LHCN-M2 (cell line): ENCODE measurements around the gene ECM2. TPM values are rescaled to one million over a fixed set of nuclear protein-coding genes. Genes with fewer than 3 reads are reported as not detected.

Experiments used
- DNase-seq: peaks from one replicate; pipeline ENCODE4 v3.0.0-alpha.2; 2012; ENCODE audit warnings: low read depth
- total RNA-seq: library from RNA; depleted of rRNA; stranded (reverse); fragments of >200 nt; gene quantifications from 2 replicates; pipeline ENCODE4 v1.2.3, GENCODE V29; 2014

Gene ECM2
- total RNA-seq, 1 experiment from 2014 or later: 0.92 TPM

DNA sequence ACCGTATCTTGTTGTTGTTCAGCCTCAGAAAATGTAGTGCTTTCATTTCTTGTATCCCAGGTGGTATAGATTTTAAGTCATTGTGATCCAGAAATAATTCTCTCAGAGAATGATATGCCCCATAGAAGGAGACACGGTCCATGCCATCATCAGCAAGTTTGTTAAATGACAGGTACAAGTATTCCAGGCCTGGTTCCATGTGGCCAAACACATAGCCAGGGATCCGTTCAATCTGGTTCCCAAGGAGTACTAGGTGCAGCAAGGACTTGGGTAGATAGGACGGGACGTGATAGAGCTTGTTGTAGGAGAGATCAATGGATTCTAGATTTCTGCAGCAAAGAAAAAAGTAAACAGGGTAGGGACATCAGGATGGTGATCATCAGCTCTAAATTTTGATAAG is 35.1 kb downstream of the ECM2 start:
- no peak for DNase-seq

DNA sequence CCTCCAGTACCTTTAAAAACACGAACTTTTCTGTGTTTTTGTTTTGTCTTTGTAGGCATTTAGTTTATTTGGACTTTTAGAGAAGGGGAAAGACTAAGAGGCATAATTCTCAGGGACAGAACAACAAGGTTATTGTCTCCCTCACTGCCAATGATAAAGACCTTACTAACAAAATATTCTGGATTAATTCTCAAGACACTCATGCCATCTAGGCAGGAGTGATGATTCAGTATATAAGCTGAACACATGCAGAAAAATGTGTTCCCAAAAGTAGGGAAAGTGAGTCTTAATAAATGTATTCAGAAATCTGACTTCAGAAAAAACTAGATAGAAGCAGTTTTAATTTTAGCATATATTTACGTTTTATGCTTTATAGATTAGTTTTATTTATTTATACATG is 36.1 kb downstream of the ECM2 start:
- DNase-seq: no peak

DNA sequence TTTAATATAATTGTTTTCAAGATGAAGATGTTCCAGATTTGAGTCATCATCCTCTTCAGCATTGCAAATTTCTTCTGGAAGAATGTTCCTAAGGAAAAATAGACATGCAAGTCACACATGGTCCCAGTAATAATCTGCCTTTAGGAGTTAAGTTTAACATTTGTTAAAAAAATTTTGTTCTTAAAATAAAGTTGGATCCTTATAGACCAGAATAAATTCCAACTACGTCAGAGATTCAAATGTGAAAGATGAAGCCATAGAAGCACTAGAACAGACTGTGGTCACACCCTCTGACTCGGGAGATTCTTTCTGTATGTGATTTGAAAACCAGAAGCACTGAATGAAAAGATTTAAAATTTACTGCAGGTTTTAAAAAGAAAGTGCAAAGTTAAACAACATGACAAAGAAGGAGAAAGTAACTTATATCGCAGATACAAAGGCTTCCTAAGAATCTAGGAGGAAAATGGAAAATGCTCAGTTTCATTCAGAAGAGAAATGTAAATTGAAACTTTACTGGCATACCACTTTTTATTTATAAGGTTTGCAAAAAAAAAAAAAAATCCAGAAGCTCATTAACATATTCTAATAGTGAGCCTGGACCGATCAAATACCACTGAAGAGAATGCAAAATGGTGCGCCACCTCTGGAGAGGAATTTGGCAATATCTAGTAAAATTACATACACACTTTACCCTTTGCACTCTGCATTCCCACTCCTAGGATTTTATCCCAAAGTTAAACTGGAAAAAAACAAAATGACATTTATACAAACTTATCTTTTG is 39.2 kb downstream of the ECM2 start:
- peak; percentile 26 for DNase-seq

DNA sequence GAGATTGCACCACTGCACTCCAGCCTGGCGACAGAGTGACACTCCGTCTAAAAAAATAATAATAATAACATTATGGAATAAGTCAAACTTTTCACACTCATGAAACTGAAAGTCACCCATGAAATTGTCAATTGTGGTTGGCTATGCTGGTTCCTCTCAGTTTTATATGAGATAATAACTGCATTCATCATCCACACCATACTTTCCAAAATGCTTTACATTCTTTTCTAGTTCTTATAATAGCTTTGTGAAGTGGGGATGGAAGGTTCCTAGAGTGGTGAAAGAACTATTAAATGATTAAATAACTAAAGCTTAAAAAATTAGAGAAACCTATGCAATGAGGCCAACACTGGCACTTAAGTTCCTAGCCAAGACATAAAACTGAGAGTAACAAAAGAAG is 40.9 kb downstream of the ECM2 start:
- no peak for DNase-seq

DNA sequence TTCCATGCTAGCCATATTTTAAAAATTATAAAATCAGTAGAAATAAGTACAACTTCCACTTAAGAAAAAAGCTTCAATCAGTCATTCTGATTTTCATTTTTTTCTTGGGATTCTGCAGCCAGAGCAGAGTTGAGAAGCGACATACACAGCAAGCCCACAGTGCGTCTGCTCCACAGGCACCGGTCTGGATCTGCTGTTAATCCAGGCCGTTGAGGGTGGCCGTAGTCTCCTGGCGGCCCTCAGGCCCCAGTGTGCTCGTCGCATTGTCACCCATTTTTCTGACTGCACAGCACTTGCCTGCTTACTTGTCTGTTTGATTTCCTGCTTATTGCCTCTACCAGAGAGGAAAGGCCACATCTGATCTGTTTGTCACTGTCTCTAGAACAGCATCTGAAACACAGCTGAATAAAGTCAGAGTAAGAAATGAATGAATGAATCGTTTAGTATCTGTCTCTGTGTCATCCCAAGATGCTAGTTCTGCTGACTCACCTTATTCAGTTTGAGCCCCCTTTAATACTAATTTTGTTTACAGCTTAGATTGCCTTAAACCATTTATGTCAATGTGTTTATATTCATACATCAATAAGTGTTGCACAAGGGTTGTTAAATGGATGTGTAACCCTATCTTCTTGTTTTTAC is 41.9 kb downstream of the ECM2 start:
- DNase-seq: no peak

DNA sequence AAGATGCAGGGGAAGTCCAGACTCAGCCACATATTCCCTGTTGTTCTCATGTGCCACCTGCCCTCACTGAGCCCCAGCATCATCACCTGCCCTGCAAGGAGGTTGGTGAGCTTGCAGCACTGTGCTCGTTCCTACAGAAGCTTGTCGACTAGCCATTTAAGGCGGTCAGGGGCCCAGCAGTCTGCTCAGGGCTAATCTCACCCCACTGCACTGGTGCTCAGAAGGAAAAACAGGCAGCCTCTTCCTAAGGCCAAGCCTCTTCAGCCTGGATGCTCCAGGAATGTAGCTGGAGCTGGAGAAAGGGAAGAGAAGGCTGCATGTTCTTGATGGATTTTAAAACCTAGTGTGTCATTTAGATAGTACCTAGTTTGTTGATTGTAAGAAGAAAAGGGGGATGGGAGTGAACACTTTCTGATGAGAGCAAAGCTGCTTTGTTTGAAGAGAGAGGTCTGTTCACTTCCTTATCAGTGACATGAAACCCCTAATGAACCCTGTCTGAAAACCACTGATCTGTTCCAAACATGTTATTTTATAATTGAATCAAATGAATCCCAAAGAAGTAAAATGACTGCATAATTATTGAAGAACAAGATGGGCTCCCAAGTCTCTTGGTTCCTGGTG is 42.9 kb downstream of the ECM2 start:
- no peak for DNase-seq

DNA sequence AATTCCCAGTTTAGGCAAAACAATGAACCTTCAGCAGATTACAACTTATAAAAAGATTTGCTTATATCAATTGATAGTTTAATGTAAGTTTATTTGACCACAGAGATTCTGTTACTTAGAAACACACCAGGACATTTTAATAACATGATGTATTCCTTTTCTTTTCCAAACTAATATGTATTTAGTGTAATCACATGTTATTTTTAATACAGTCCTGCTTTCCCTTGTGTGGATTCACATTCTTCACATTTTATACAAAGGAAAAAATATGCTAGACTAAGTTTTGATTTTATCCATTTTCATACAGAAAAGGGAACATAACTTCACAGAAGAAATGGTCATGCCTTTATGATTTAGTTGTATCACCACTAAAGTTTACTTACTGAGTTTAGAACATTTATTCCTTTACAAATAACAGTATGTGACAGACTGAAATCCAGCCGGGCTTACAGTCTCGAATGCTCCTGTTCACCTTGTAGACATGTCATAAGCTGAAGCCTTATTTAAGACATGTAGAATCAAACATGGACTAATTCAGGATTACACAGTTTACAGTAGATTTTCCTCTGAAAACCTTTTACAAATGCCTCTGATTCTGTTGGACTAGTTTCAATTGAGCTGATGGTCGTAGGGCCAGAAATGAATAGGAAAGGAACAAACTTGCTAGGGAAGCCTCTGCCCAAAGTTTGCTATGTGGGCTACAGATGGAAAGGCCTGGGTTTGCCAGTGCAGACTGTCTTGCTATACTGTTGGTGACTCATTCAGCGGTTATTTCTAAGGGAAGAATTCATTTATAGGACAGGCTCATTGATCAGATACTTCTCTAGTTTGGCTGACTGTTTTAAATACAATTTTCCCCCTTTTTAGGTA is 46.9 kb downstream of the ECM2 start:
- peak; percentile 22 for DNase-seq

DNA sequence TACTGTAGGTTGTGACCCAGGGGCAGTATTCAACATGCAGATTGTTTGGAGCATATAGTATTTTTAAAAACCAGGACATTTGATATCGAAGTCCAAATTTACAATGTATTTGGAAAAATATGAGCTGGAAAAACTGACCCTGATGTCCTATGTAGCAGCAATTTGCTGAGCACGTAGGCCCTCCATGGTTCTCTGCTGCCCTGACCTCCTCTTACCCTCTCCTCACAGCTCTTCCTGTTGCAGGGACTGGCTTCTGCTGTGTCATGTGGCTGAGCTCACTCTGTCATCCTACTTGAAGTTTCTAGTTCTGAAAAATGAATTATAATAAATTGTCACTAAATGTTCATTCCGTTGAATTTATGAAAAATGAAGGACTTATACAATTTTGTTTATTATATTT is 49.4 kb downstream of the ECM2 start:
- DNase-seq: no peak

DNA sequence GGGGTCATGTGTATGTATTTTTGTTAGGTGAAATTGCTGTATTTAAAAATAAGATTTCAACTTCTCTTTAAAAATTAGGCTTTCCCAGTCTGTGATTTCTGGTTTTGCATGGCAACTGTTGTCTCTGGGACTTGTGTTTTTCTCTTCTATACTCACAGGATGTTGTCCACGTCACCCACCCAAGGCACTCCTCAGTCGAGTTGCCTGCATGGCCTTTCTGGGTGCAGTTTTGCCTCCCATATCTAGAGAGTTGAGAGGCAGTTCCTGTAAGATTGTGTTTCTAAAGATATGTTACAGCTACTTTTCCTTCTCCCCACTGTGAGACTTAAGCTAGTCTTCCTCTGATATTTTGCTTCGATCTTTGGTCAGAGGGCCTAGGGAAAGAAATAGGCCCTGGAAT is 51.2 kb downstream of the ECM2 start:
- no peak for DNase-seq

DNA sequence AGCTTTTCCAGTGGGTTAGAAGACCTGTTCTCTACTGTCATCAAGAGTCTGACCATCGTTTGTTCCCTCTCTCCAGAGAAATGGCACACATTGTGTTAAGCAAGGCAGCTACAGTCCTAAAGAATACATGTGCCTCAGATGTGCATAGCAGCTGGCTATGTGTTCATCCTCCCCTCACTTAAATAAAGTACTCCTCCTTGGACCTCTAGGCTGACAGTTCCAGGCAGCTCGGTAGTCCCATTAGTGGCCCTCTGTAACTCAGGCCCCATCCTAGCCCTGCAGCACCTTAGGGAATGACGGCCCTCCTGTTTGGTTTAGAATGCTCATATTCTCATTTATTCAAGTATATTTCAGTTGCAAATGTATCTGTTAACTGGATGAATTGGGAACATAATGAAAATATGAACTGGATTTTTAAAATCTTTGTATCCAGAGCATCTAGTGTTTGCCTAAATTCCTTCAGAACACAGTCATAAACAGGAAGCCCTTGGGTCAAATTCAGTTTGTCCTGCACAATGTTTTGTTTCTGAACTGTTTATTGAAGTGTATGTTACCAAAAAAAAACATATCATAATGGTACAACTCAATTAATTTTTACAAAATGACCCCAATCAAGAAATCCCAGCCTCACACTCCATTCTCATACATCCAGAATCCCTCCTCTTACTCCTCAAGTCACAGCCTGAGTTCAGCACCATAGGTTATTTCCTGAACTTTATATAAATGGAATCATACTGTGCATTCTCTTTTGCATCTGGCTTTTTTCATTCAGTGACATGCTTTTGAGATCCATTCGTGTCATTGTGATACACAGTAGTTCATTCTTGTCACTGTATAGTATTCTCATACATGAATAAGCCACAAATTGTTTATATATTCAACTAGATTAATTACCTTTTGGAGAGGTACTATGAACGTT is 51.9 kb downstream of the ECM2 start:
- peak; percentile 28 for DNase-seq

DNA sequence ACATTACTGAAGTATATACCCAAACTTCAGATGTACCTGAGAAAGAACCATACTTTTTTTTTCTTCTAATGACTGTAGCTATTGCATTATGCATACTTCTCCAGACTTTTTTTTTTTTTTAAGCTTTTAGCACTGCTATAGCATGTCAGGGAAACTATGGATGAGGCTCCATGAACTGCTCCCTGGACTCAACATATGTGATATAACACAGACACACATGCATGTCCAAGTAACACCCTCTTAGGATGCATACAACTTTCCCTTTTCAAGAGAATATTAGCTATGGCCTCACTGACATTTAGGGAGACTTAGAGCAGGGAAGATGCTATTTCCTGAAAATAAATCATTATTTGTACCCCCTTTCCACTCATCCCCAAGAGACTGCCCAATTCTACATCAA is 53.0 kb downstream of the ECM2 start:
- no peak for DNase-seq

DNA sequence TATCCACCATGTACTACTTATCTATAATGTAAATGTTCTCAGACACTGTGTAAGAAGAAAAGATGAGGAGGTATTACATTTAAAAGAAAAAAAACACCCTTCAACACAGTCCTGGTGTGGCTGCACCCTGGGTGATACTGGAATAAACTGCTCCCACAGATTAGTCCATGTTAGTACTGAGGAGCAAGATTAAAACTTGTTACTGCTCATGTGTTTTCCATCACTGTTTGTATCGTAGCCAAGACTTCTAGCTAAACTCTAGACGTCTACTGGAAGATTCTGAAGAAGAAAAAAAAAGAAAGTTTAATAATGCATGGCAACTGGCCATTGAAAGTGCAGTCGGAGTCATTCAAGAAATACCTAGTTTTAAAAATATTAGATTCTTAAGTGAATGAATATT is 53.5 kb downstream of the ECM2 start, which contains the start of gene ASPN:
TSS of gene ASPN (minus strand) at position 178 of the 400 bp plus-strand sequence.
- DNase-seq: no peak

DNA sequence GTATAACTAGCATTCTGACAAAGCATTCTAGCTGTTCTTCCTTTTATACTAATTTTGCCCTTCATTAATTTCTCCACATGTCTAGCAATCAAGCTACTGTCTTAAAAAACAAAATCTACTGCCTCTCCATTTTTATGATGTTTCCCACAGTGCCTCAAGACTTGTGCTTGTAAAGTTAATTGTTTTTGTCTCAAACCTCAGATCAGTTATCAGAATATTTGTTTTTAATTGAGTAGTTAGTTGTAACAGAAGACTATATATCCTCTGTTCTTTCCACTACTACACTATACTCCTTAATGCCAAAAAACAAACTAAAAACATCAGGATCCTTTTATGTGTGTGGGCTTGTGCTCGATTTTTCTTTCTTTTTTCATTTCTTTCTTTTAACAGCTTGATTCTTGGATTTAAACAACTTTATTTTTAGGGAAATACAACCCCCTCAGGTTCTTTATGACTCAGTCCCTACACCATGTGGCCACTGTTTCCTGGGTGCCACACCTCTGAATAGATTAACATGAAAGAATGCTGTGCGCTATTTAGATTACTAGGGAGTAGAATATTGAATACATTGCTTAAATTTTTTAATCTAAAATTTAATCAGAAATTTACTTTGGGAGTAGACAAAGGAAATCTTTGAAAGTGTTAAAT is 54.7 kb downstream of the ECM2 start:
- DNase-seq: no peak

DNA sequence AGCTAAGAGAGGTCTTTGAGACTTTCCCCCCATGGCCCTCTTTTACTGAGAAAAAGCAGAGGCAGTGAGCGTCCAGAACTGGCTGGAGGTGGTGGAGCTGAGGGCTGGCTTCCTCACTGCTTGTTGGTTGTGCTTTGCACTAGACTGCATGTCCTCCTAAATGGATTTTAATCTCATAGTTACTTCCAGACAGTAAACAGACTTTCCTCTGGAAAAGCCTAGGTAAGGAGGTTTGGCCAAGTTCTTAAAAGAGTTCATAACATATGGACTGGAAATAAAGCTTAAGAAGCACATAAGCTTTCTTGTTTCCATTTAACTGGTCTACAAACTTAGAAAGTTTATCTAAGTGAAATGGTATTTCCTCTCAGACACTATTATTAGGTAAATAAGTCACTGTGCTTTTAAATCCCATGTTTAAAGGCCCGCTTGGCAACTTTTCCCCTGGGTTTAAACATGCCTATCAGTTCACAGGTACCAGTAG is 55.5 kb downstream of the ECM2 start:
- DNase-seq: no peak

DNA sequence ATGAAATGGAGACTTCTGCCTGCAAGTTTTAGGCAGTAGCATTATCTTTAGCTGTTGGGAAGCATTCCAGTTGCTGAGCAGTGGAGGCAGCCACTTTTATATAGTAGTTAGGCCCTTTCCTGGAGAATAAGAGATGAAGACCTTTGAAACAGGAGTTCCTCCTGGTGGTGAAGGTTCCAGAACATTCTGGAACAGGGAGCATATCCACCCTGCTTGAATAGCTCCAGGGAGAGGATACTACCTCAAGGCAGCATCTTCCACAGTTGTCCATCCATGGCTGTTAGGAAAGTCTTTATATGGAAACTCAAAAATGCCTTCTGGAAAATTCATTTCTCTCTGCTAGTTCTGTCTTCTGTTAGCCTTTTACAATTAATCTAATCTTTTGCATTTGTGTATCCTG is 56.4 kb downstream of the ECM2 start:
- DNase-seq: no peak

DNA sequence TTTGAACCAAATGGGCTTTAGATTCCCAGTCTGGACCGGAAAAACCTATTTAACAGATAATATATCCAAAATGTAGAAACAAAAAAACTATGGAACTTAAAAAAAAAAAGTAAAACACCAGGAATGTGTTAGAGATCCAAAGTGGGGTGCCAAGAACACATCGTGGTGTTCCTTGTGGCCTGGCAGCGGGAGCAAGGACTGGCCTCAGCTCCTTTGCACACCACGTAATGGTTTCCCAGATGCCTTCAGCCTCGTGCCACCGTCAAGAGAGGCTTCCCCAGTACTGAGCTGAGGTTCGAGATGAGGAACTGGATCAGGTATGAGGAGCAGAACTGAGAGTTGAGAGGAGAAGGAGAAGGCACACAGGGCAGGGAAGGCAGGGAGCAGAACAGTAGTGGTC is 57.0 kb downstream of the ECM2 start:
- no peak for DNase-seq

DNA sequence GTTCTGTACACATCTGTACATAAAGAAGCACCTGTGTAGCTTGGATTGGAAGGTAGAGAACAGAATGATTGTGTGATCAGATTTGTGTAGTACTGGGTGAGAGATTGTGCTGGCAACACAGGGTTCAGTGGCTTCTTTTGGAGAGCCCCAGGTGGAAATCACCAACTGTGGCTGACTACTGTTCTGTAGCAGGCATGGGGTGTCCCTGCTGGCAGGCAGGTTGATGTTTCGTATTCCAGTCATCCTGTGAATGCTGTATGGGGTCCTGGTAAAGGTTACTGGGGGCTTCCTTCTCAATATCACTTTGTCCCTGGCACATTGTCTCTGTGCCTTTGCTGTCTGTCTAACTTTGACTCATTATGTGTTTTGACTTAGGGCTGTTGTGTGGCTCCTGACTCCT is 58.8 kb downstream of the ECM2 start:
- DNase-seq: no peak

DNA sequence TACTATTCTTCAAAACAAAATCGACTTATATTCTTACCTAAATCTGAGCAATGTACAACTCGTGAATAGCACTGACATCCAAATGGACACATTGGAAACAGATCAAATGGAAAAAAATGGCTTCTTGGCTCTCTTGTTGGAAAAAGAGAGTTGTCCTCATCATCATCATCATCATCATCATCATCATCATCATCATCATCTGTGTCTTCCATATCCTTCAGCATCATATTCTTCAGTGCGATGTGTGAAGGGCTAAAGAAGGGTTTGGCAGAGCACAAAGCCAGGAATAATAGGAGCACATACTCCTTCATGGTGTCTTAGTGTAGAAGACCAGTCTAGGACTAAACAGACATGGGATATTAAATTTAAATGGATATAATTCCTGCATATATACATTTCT is 61.2 kb downstream of the ECM2 start:
- no peak for DNase-seq

DNA sequence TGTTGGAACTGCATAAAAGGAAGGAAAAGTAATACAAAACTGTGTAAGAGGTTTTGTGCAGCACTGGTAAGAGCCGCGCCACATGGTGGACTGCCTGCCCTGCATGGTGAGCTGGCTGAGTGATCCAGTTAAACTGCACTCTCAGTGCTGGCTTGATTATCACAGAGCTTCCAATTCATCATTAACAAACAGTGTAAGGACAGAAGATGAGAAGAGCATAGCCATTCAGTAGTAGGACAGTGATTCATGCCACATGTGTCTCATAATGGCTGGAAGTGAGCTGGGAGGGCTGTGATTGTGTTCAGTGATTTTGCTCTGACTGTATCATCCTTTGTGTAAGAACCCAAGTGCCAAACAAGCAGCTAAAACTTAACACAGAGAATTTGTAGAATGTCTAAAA is 67.6 kb downstream of the ECM2 start:
- DNase-seq: peak; percentile 47

DNA sequence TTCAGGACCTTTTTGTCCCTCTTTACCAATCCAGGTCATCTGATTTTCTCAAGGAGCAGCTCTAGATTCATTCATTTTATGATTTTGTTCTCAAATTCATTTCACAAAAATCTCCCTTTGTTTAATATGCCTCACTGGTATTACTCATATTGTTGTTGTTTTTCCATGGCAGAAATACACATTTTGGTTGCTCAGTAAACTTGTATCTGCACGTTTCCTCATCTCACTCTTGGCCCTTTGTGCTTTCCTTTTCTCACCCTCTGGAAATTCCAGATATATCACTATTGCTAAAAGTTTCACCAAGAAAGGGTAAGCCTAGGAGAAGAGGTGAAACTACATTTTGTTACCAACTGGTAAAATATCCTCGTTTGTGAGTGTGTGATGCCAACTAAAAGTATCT is 68.3 kb downstream of the ECM2 start:
- no peak for DNase-seq
